Glutamatergic neuron (in vitro differentiated cells): ENCODE data around the gene ADAR. TPM values are rescaled to one million over a fixed set of nuclear protein-coding genes. Genes with fewer than 3 reads are reported as not detected.
A peak's percentile ranks its signal among the peaks of the same experiment; 100 is the strongest.

Experiments used
- DNase-seq: peaks from one replicate; pipeline ENCODE4 v3.0.0; 2022
- H3K27ac Mint-ChIP-seq: one replicate; pipeline ENCODE4 v1.8.0; 2020; ENCODE audit warnings: mild to moderate bottlenecking, mixed read lengths, inconsistent platforms; ENCODE audit not compliant: unreplicated experiment
- H3K27me3 Mint-ChIP-seq: one replicate; pipeline ENCODE4 v1.8.0; 2020; ENCODE audit warnings: mild to moderate bottlenecking, moderate library complexity, mixed read lengths, inconsistent platforms; ENCODE audit not compliant: unreplicated experiment
- H3K36me3 Mint-ChIP-seq: one replicate; pipeline ENCODE4 v1.8.0; 2020; ENCODE audit warnings: mild to moderate bottlenecking, mixed read lengths, inconsistent platforms; ENCODE audit not compliant: unreplicated experiment
- H3K4me1 Mint-ChIP-seq: one replicate; pipeline ENCODE4 v1.8.0; 2020; ENCODE audit warnings: mild to moderate bottlenecking, low read depth, mixed read lengths, inconsistent platforms; ENCODE audit not compliant: unreplicated experiment
- H3K4me3 Mint-ChIP-seq: one replicate; pipeline ENCODE4 v1.8.0; 2020; ENCODE audit warnings: mild to moderate bottlenecking, mixed read lengths, inconsistent platforms; ENCODE audit not compliant: unreplicated experiment
- H3K9me3 Mint-ChIP-seq: one replicate; pipeline ENCODE4 v1.8.0; 2020; ENCODE audit warnings: mild to moderate bottlenecking, moderate library complexity, mixed read lengths, inconsistent platforms; ENCODE audit not compliant: unreplicated experiment
- total RNA-seq: library from RNA; stranded (reverse); fragmentation: NEBNext Ultra II Directional; extraction: Animal tissue kit (Norgen Biotek cat#: 25700); gene quantifications from one replicate; pipeline ENCODE4 v1.2.1, GENCODE V29; 2021; ENCODE audit not compliant: unreplicated experiment
- TF ChIP-seq, protein P1 (sequence below): fragments of 200-600 bp; sonication (generic); IDR thresholded peaks from one replicate; pipeline ENCODE4 v1.5.0; 2021; ENCODE audit not compliant: partially characterized antibody, unreplicated experiment

ADAR gene
- total RNA-seq, 1 donor from 2014 or later, result 166 TPM

DNA sequence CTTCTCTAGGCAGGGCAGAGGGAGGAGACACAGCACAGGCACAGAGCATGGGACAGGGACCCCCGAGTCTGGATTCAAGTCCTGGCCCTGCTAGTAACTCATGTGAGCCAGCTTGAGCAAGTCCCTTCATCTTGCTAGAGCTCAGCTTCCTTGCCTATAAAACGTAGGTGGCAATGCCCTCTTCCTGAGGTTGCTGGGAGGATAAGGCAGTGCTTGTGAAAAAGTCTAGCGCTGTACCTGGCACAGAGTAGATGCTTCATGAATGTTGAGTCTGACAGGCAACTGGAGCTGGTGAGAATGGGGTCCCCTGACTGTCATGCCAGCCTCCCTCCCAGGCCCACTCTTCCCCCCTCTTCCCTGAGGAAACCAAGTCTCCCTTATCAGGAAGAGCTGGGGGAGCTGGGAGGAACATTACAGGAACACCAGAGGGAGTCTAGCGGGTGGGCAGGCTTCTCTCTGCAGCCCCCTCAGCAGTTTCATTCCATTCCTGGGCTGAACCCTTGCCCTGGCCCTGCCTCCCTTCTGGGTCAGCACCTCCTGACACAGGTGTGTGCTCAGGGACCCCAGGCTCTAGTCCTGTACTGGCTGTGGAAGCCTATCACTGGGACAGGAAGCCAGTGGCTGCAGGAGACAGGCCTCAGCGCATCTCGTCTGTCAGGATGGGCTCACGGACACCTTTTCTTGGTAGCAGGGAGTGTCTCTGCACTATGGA lies 30.5 kb downstream of the ADAR start:
- Mint-ChIP-seq H3K4me1 (peaks cover 36% of the 10 kb centered on the region), H3K36me3 (peaks cover 5% of the 10 kb centered on the region), H3K27me3 (peaks cover 14% of the 10 kb centered on the region), H3K4me3 (no peak overlapping the region), H3K27ac (no peak overlapping the region), H3K9me3 (peaks cover 19% of the 10 kb centered on the region)
- DNase-seq, result no peak
- TF ChIP-seq, protein P1, sequence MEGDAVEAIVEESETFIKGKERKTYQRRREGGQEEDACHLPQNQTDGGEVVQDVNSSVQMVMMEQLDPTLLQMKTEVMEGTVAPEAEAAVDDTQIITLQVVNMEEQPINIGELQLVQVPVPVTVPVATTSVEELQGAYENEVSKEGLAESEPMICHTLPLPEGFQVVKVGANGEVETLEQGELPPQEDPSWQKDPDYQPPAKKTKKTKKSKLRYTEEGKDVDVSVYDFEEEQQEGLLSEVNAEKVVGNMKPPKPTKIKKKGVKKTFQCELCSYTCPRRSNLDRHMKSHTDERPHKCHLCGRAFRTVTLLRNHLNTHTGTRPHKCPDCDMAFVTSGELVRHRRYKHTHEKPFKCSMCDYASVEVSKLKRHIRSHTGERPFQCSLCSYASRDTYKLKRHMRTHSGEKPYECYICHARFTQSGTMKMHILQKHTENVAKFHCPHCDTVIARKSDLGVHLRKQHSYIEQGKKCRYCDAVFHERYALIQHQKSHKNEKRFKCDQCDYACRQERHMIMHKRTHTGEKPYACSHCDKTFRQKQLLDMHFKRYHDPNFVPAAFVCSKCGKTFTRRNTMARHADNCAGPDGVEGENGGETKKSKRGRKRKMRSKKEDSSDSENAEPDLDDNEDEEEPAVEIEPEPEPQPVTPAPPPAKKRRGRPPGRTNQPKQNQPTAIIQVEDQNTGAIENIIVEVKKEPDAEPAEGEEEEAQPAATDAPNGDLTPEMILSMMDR, result no peak

DNA sequence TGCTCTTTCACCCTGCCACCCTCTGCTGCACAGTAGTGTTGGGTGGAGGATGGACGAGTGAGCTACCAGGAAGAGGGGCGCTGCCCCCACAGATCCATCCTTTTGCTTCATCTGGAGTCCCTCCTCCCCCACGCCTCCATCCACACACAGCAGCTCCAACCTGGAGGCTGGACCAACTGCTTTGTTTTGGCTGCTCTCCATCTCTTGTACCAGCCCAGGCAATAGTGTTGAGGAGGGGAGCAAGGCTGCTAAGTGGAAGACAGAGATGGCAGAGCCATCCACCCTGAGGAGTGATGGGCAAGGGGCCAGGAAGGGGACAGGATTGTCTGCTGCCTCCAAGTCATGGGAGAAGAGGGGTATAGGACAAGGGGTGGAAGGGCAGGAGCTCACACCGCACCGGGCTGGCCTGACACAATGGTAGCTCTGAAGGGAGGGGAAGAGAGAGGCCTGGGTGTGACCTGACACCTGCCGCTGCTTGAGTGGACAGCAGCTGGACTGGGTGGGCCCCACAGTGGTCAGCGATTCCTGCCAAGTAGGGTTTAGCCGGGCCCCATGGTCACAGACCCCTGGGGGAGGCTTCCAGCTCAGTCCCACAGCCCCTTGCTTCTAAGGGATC lies 31.9 kb downstream of the ADAR start:
- TF ChIP-seq, protein P1, result no peak
- Mint-ChIP-seq H3K27me3 (peaks cover 12% of the 10 kb centered on the region), H3K4me3 (no peak overlapping the region), H3K4me1 (peaks cover 42% of the 10 kb centered on the region), H3K27ac (peak overlapping the region; percentile 56), H3K36me3 (peaks cover 11% of the 10 kb centered on the region), H3K9me3 (peaks cover 21% of the 10 kb centered on the region)
- DNase-seq, result no peak

DNA sequence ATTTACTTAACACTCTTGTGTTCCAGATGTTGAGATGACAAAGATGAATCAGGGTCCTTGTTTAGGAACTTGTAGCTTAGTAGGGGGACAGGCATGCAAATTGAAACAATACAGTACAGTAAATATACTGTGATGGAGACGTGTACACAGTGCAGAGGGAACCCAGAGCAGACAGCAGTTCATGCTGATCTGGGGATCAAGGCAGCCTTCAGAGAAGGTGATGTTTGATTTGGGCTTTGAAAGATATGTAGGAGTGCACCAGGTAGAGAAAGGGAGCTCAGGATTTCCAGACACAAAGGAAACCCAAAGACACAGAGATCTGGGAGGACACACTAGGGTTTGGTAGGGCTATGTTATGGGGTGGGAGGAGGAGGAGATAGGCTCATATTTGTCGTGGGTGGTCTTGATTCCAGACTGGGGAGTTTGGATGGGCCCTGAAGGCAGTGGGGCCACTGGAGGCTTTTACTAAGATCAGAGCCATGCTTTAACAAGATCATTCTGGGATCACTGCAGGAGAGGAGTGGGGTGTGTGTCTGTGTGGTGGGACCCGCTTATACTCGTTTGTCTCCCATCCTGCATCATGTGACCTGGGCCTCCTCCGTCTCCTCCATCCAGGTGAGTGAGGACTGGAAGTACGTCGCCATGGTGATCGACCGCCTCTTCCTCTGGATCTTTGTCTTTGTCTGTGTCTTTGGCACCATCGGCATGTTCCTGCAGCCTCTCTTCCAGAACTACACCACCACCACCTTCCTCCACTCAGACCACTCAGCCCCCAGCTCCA lies 32.6 kb downstream of the ADAR start:
- Mint-ChIP-seq H3K36me3 (peaks cover 16% of the 10 kb centered on the region), H3K4me3 (peak overlapping the region; percentile 24), H3K27me3 (peaks cover 13% of the 10 kb centered on the region), H3K27ac (peak overlapping the region; percentile 56), H3K9me3 (peaks cover 20% of the 10 kb centered on the region), H3K4me1 (peaks cover 42% of the 10 kb centered on the region)
- no peak for DNase-seq
- TF ChIP-seq, protein P1, result no peak

DNA sequence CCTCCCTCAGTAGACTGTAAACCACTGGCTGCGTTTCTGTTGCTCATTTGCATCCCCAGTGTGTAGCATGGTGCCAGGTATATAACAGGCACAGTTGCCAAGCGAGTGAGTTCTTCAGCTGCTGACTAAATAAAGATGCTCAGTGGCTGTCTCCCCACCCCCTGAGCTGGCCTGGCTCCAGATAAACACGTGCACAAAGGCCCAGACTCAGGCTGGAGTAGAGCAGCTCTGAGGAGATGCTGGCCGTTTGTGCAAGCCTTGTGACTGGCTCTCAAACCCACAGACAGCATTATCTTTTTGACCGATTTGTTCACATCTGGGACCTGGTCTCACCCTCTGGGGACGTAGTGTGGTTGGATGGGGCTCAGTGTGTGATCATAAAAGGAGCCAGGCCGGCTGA lies 33.3 kb downstream of the ADAR start:
- H3K4me1 Mint-ChIP-seq, result peaks cover 42% of the 10 kb centered on the region
- DNase-seq, result no peak
- peaks cover 16% of the 10 kb centered on the region for H3K36me3 Mint-ChIP-seq
- H3K27ac Mint-ChIP-seq, result peak overlapping the region; percentile 2
- H3K4me3 Mint-ChIP-seq, result peak overlapping the region; percentile 16
- H3K9me3 Mint-ChIP-seq, result peaks cover 20% of the 10 kb centered on the region
- TF ChIP-seq, protein P1, result no peak
- peaks cover 13% of the 10 kb centered on the region for H3K27me3 Mint-ChIP-seq
